NCI-H446 treated with DMSO at 0.1 percent for 48 hours (cell line): ENCODE results near the gene MED23.

Source experiments
- DNase-seq: peaks from one replicate; lab custom pipeline; 2025; lab: John Stamatoyannopoulos, UW

MED23 gene

DNA sequence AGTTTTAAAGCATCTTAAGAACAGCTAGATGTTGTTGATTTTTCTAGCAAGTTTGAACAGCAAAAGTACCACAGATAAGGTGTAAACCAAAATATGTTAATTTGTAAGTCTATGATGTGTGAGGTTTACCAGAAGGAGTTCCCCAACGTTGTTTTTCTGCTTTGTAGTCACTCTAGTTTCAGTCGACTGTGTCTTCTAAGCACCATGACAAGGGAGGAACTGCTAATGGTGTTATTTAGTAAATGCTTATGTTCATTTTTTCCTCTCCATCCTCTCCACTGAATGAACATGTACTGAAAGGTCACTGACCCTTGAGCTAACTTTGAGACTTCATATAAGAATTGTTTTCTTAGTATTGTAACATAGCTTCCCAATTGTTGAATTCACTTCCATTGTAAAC lies 12.1 kb upstream of the MED23 start:
- no peak for DNase-seq

DNA sequence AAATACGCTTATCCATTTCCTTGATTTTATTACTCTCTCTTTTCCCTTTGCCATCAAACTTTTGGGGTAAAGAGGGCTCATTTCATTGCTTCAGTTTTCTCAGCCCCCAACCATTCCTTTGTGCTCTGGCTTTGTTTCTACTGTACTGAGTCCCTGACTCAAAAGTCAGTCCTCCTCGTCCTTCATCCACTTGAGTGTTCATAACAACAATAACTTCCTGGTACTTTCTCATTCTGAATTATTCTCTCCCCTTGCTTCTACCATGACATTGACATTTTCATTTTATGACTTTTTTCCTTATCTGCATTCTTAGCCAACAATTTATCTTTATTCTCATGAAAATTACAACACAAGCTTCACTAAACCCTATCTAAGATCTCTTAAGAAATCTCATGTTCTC lies 10.0 kb upstream of the MED23 start:
- no peak for DNase-seq

DNA sequence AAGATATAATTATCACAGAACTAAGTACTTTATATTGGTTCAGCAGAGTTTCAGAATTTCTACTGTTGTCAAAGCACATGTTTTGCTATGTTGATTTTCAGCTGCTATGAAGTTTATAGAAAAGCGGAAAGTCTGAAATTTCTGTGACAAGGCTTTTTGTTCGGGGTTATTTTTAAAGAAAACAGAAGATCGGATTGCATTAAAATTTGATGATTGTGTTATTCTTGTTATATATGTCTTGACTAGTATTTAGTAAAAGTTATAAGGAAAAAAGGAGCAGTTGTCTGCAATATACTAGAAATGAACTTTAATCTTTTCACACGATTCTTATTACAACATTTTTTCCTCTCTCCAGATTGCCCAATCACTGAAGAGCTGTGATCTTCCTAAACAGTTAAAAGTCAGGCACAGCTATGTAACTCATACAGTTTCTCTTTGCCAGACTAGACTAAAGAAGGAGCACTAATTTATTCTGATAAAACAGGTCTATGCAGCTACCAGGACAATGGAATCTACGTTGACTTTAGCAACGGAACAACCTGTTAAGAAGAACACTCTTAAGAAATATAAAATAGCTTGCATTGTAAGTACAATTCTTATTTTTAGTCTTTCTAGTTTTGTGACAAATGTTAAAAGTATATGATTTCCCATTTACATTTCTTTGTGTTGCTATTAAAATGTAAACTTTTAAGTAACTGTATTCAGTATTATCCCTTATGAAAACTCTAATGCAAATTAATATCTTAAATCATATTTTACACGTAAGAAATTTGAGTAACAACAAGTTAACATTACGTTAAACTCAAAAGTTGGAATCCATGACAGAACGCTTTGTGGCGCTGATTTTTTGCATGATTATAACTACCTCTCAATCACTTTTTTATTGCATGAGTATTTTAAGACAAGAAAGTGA lies 9.1 kb upstream of the MED23 start, which contains the start of gene ENPP3:
TSS of gene ENPP3 (plus strand) at position 423 of the 913 bp plus-strand sequence. CDS start at position 506, 83 bp downstream.
- no peak for DNase-seq

DNA sequence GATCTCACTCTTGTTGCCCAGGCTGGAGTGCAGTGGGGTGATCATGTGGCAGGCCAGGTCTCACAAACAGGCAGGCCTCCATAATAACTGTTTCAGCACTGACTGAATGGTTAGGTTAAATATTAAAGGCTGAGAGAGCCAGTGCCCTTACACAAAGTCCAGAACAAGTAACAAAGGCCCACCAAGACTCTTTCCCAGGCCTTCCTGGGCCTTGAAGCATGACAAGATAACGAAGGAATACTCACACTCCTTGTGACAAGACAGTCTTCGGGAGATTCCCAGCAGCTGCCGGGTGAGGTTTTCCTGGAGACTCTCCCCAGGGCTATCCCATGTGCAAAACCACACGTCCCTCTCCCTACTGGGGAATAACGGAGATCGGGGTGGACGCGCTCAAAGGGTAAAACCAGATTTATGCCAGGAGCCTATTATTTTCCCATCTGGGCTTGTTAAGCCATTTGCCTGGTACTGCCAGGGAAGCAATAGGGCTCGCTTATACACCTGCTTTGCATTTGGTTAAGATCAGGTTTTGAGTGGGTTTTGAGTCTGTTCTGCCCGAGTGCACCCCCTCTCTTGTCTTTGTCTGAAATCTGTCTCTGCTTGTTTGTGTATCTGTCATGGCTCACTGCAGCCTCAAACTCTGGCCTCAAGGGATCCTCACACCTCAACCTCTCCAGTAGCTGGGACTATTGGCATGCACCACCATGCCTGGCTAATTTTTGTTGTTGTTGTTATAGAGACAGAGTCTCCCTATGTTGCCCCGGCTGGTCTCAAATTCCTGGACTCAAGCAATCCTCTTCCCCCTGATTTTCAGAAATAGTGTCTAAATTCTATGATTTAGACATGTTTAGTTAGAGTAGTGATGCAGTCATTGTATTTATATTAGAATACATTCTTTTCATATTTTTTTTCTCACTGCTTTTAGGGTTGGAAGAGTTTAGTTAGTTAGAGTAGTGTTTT lies 7.6 kb upstream of the MED23 start:
- no peak for DNase-seq

DNA sequence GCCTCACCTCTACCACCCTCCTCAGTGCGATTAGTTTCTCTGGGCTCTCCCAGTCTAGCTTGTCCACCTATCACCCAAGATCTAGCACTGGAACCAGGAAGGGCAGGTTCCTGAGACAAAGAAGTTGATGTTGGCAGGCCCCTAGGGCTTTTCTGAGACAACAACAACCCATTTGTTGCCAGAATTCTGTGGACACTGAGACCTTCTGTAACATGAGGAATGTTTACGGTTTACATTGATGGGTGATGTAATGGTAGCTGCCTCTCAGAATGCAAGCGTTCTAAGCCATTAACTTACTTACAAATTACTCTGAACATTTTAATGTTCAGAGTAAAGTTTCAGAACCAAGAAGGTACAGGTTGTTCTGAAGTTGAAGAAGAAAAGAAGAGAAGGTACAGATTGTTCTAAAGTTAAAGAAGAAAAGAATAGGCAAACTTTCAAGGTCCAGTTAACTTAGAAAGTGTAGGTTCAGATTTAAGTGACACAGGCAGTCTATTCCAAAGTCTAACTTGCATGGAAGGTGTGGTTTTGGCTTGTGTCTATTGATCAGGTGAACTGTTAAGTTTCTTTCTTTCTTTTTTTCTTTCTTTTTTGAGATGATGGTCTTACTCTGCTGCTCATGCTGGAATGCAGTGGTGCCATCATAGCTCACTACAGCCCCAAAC lies 3.7 kb upstream of the MED23 start:
- no peak for DNase-seq

DNA sequence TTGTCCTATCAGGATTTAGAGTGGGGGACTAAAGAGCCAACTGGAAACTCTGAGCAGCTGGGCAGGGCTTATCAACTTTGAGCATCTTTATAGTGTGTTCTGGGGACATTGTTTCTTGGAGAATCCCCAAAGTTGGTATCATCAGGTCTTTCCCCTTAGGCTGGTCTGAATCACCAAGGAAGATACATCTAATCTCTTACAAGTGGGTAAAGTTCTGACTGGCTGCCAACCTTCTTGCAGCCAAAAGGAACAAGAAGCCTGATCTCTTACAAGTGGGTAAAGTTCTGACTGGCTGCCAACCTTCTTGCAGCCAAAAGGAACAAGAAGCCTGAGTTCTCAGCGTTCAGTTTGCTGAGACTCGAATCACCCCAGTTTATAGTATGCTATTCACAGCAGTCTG lies 1.6 kb upstream of the MED23 start:
- DNase-seq = no peak

DNA sequence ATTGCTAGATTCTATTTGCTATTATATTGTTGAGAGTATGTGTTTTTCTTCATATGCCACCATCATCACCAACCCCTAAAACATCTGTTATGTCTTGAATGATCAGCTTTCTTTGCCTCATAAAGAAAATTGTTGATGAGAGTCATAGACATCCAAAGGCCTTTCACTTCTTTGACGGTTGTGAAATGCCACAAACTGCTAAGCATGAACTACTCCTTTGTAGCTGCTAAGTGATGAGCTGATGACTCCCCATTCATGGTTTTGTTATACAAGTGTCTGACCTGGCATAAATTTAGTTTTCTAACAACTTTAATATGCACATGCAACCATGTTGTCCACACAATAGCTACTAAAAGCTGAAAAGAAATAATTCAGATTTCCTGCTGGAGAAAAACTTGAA lies 684 bp upstream of the MED23 start:
- no peak for DNase-seq

DNA sequence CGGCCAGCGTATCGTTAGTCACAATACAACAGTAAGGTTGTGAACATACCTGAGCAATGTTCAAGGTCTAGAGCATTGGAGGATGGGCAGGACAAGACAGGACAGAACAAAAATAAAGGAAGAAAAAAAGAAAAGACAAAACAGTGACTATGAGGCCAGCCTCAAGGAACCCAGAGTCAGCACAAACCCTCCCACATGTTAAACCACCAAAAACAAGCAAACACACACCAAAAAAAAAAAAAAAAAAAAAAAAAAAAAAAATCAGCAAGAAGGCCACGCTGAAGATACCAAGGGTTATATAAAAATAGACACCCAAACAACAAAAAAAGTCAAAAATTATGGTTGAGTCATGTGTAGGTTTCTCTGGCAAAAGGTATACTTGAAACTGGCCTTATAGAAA lies 12.8 kb downstream of the MED23 start:
- no peak for DNase-seq

DNA sequence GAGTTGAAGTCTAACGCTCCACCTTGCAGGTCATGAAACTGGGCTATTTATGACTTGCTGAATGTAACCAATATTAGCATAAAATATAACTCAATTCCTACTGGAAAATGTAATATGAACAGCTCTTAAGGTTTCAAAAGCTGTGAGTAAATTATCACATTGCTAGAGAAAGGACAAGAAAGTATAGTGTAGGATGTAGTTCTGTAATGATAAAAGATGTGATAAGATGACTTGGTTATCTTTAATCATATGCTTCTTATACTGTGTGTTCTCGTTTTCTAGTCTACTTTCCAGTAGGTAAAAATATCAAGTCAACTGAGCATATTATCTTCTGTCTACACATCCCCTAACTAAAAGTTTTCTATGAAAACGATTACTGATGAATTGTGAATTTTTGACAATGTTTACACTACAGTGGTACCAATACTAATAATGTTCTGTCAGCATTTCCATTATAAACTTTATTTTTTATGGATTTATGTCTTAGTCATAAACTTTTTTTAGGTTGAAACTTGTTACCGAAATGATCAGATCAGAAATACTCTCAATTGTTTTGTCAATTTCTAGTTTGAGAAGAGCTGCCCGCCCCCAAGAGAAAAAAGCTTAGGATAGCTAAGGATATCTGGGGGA lies 14.6 kb downstream of the MED23 start:
- no peak for DNase-seq

DNA sequence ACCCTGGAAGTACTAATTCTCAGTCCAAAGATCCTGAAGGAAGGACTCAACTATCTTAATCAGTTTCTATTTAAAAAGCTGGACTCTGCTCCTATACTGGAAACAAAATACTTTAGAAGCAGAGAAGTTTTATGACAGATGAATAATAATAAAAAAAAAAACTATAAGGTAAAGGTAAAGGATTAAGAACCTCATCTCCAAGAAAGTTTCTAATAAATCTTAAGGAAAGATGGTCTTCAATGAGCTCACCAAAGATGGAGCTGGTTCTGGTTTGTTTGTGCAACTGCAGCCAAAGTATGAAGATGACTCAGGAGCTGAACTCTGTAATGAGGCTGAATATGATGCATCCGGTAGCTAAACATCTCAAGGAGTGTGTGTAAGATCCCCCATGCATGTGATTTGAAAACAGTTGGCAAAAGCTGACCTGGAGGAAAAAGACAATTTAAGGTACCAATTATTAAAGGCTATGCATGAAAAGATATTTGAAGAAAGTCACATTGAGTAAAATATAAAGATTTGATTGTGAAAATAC lies 25.2 kb downstream of the MED23 start:
- DNase-seq = no peak

DNA sequence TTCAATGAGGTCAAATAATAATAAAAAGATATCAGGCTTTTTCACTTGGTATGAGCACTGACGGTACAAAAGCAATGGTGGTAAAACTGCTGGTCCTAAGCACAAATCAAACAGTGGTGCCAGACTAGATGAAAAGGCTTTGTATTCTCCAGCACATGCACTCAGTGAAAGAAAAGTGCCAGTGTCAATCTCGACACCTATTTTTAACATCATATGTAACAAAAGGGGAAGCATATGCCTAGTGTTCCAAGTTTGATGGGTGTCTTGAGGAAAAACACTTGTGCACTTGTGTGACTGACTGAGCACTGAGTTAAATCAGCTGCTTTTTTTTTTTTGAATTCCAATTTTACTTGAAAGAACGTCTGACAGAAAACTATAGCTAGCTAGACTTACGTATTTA lies 27.3 kb downstream of the MED23 start:
- no peak for DNase-seq

DNA sequence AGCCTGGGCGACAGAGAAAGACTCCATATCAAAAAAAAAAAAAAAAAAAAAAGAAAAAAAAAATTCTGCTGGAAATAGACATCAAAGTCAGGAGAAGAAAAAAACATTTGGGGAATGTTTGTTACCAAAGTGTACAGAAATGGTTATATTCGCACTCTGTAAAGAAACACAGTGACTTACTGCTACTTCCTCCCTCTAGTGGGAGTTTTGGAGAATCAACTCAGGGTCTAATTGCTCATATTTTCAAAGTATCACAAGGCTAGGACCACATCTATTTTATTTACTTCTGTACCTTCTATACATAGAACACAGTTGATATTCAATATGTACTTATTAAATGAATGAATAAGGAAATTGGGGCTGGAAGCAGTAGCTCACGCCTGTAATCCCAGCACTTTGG lies 30.6 kb downstream of the MED23 start:
- DNase-seq = no peak

DNA sequence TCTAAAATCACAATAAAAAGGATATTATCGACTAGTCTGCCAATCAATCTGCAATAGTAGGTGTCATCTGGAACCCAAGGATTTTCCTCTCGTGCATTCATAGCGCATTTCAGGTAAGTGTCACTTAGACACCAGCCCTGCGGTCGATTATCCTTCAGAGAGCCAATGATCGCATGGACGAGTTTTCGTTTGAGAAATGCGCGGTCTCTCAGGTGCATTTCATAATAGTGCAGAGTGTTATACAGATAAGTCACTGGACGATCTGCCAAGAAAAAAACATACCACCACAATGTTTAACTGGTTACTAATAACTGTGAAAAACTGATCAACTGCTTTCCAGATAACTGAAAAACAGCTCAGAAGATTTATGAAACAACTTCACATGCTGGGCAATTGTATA lies 34.0 kb downstream of the MED23 start:
- no peak for DNase-seq

DNA sequence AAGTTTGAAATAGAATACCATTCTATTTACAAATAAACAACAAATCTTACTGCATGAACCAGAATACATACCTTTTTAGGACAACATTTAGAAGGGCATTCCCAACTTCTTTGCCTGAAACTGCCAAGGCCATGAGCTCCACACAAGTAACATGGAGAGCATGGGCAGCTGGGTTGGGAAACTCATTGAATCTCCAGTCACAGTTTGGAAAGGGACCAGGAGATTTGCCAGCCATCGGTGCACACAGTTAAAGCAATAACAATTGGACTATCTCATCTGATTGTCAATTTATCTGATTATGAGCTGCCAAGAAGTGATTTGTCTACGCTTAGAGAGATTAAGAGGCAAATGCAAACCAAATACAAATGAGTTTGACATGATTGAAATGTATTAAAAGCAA lies 35.1 kb downstream of the MED23 start:
- DNase-seq = no peak

DNA sequence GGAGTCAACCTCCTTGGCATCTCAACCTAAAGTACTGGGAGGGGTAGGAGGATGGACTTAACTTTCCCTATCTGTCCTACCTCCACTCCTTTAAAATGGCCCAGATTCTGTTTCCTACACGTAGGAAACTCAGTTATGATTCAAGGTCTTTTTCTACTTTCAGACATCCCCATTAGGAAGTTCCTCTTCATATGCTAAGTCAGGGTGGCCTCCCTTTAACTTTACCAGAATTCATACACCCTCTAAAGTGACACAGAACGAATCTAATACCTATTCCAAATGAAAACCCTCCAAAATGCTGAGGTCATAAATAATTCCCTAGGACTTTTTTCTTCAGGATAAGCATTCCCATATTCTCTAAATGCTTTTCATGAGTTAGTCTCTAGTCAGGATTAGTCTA lies 39.4 kb downstream of the MED23 start:
- DNase-seq = no peak

DNA sequence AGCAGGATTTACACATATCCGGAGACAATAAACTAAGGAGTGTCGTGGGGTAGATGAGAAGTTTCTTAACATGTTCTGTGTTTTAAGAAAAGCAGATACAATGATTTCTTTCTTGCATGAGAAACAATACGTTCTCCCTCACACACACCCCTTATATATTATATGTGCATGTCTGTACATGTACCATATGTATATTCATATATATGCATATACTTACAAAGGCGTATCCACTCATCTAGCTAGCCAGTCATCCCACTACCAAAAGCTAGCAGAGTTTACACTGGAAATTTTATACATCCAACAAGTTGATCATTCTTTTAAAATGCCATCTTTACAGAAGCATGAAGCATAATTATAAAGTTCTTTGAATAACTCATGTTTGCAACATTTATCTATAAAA lies 40.1 kb downstream of the MED23 start:
- DNase-seq = no peak

DNA sequence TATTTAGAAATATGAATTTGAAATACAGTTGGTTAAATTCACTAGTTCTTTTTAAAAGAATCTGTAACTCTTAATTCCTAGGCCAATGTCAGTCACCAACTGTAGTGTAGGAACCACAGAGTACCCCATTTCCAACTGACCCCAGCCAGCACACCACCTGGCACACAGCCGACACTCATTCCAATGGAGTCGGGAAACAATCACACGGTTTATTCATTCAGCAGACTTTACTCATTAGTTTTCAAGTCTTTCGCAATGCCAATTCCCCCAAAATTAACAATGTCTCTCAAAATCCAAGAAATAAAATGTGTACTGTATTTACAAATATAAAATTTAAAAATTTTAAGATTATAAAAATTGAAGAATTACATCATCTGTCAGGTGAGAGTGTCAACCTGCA lies 41.5 kb downstream of the MED23 start:
- DNase-seq = no peak

DNA sequence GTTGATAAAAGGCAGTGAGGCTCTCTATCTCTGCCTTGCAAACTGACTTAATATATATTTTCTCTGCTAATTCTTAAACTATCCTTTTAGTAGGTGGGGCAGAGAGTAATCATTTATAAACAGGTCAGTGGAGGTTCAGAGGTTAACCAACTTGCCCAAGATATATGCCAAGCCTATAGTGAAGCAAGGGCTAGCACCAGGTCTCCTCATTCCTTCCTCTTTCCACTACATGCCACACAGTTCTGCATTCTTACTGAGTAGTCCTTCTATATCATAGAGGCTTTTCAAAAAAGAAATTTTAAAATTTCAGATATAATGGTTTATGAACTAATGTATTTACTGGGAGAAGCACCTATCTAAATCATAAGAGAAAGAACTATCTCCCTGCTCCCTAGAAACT lies 46.5 kb downstream of the MED23 start:
- no peak for DNase-seq

DNA sequence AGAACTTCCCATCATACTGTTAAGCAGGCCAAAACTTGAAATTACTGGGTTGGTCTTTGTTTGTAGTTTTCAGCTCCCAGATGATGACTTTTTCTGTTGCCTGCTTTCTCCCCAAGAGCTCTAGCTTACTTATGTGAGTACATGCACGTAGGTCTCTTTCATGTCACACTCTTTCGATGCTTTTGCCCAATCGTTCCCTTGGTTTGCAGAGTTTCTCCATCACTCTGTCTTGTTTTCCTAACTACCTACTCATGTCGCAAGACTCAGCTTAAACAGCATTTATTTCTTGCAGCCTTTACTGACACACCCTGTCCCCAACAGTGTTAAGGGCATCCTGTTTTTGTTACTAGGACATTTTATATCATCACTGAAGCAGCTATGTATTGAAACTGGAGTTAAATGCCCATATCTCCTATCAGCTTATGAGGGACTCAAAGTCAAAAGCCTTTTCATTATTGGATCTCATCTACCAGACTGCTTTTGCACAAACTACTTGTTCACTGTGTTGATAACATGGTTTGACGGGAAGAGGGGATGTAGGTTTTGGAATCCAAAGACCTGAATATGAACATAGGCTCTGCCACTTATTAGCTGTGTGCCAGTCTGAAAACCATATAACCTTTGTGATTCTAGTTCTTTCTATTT lies 52.1 kb downstream of the MED23 start:
- no peak for DNase-seq

DNA sequence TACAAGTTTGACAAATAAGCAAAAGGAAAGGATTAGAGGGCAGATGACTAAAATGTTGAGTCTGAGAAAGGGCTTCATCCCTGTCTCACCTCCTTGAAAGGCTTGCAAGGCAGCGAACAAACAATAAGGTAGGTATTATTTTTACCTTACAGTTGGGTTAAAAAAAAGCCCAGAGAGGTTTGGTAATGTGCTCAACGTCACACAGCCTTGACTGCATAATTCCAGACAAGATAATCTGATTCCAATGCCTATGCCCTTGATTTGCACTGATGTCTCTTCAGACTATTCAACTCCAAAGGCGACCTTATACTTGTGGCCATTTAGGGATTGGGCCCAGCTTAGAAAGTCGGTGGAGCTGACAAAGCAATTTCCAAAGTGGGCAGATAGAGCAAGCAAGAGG lies 53.4 kb downstream of the MED23 start:
- DNase-seq = no peak

DNA sequence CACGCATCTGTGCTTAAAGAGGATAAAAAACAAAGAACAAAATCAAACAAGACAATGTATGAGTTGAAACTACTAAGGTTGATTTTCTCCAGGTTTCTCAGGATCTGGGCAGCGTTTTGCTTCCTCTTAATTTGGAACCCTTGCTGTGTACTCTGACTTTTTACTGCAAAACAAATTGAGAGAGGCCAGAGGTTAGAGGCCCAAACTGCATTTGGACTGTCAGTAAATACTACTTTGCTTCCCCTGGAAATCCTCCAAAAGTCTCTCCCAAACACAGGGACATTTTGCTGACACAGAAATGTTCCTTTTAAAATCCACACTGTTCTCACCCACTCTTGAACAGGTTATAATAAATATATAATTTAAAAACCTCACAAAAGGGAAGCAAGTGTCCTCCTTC lies 53.9 kb downstream of the MED23 start:
- DNase-seq = no peak
